ENCODE measurements around the gene SF3B1.
"Not testable (repeated sequence)": the region's sequence is repeated elsewhere in the genome, so short reads cannot be mapped to it uniquely, and the experiment has no call there.

SF3B1 gene

GRCh38 chr2:197437380-197437779 is 2.6 kb upstream of the SF3B1 start:
- no peak for DNase-seq (ENCODE audit: low read depth in 1 of 2, low spot score in 1 of 2)

GRCh38 chr2:197435598-197436420 is 981 bp upstream of the SF3B1 start:
- no peak for DNase-seq (ENCODE audit: low read depth in 1 of 2, low spot score in 1 of 2)

- DNase-seq (ENCODE audit: low read depth in 1 of 2, low spot score in 1 of 2): no peak
These were observed 919 bp downstream of the SF3B1 start for GRCh38 chr2:197433780-197434438.

- not testable (repeated sequence) for DNase-seq (ENCODE audit: low read depth in 1 of 2, low spot score in 1 of 2)
These were observed 2.3 kb downstream of the SF3B1 start for GRCh38 chr2:197432527-197432926.

- DNase-seq (ENCODE audit: low read depth in 1 of 2, low spot score in 1 of 2): no peak
These were observed 3.0 kb downstream of the SF3B1 start for GRCh38 chr2:197431858-197432257.

- no peak for DNase-seq (ENCODE audit: low read depth in 1 of 2, low spot score in 1 of 2)
These were observed 6.8 kb downstream of the SF3B1 start for GRCh38 chr2:197427986-197428385.

GRCh38 chr2:197426723-197427603 is 7.9 kb downstream of the SF3B1 start:
- no peak for DNase-seq (ENCODE audit: low read depth in 1 of 2, low spot score in 1 of 2)

GRCh38 chr2:197425550-197425949 is 9.3 kb downstream of the SF3B1 start:
- no peak for DNase-seq (ENCODE audit: low read depth in 1 of 2, low spot score in 1 of 2)

- no peak for DNase-seq (ENCODE audit: low read depth in 1 of 2, low spot score in 1 of 2)
These were observed 11.5 kb downstream of the SF3B1 start for GRCh38 chr2:197423307-197423706.

- no peak for DNase-seq (ENCODE audit: low read depth in 1 of 2, low spot score in 1 of 2)
These were observed 15.4 kb downstream of the SF3B1 start for GRCh38 chr2:197419438-197419837.

- DNase-seq (ENCODE audit: low read depth in 1 of 2, low spot score in 1 of 2): no peak
These were observed 18.6 kb downstream of the SF3B1 start for GRCh38 chr2:197416268-197416667.

- DNase-seq (ENCODE audit: low read depth in 1 of 2, low spot score in 1 of 2): no peak
These were observed 20.3 kb downstream of the SF3B1 start for GRCh38 chr2:197414515-197414914.

- no peak for DNase-seq (ENCODE audit: low read depth in 1 of 2, low spot score in 1 of 2)
These were observed 20.8 kb downstream of the SF3B1 start for GRCh38 chr2:197414039-197414438.

GRCh38 chr2:197405582-197405981 is 29.2 kb downstream of the SF3B1 start:
- no peak for DNase-seq (ENCODE audit: low read depth in 1 of 2, low spot score in 1 of 2)

- DNase-seq (ENCODE audit: low read depth in 1 of 2, low spot score in 1 of 2): no peak
These were observed 34.8 kb downstream of the SF3B1 start for GRCh38 chr2:197399887-197400540.

- no peak for DNase-seq (ENCODE audit: low read depth in 1 of 2, low spot score in 1 of 2)
These were observed 35.9 kb downstream of the SF3B1 start for GRCh38 chr2:197398913-197399312.

GRCh38 chr2:197391220-197391717 is 43.6 kb downstream of the SF3B1 start:
- DNase-seq (ENCODE audit: low read depth in 1 of 2, low spot score in 1 of 2): no peak

- no peak for DNase-seq (ENCODE audit: low read depth in 1 of 2, low spot score in 1 of 2)
These were observed 45.8 kb downstream of the SF3B1 start for GRCh38 chr2:197388866-197389587.

- DNase-seq (ENCODE audit: low read depth in 1 of 2, low spot score in 1 of 2): no peak
These were observed 47.6 kb downstream of the SF3B1 start for GRCh38 chr2:197387179-197387578.

- no peak for DNase-seq (ENCODE audit: low read depth in 1 of 2, low spot score in 1 of 2)
These were observed 48.6 kb downstream of the SF3B1 start for GRCh38 chr2:197386242-197386641.
